GM12875 (cell line): Measurements from ENCODE around the gene ARRB1.

ENCODE experiments used
- H3K4me3 ChIP-seq: one replicate; pipeline ENCODE4 v1.5.1; 2011; ENCODE audit warnings: low read depth, low read length, control low read depth
- CTCF ChIP-seq: IDR thresholded peaks from 2 replicates; pipeline ENCODE4 v1.5.1; 2011; ENCODE audit warnings: low read depth, mild to moderate bottlenecking, control low read depth, inconsistent platforms, low read length, moderate library complexity, borderline replicate concordance; ENCODE audit not compliant: insufficient read depth

The ARRB1 gene

GRCh38 chr11:75249704-75250103, 101.8 kb downstream of the ARRB1 start:
- TF ChIP-seq CTCF: no peak
- no peak overlapping the region for H3K4me3 ChIP-seq

GRCh38 chr11:75248924-75249256, 102.6 kb downstream of the ARRB1 start:
- no peak for TF ChIP-seq CTCF
- no peak overlapping the region for H3K4me3 ChIP-seq

GRCh38 chr11:75246671-75247350, 104.7 kb downstream of the ARRB1 start:
- TF ChIP-seq CTCF: no peak

GRCh38 chr11:75246006-75246670, 105.3 kb downstream of the ARRB1 start:
- H3K4me3 ChIP-seq: no peak overlapping the region
- no peak for TF ChIP-seq CTCF

More at GRCh38 chr11:75246671-75247350, 104.7 kb downstream of the ARRB1 start:
- H3K4me3 ChIP-seq: no peak overlapping the region

GRCh38 chr11:75245356-75246005, 106.0 kb downstream of the ARRB1 start:
- no peak overlapping the region for H3K4me3 ChIP-seq
- TF ChIP-seq CTCF: 0 out of 2 replicates have a peak, but pooled peaks have one; percentile 5

GRCh38 chr11:75244052-75244814, 107.2 kb downstream of the ARRB1 start:
- TF ChIP-seq CTCF: no peak
- H3K4me3 ChIP-seq: no peak overlapping the region
